HUES6 (cell line): Measurements from ENCODE around the gene NOXA1.

Experiments
- H3K27ac ChIP-seq: 2 replicates; pipeline ENCODE4 v1.7.0; 2013; ENCODE audit warnings: low read depth, mild to moderate bottlenecking, low read length, inconsistent platforms
- H3K27me3 ChIP-seq: 2 replicates; pipeline ENCODE4 v1.6.1; 2013; ENCODE audit warnings: low read length; ENCODE audit not compliant: control insufficient read depth, insufficient read depth
- H3K36me3 ChIP-seq: 2 replicates; pipeline ENCODE4 v1.6.1; 2013; ENCODE audit warnings: low read length; ENCODE audit not compliant: control insufficient read depth, insufficient read depth
- H3K4me1 ChIP-seq: 2 replicates; pipeline ENCODE4 v1.6.1; 2013; ENCODE audit warnings: low read length; ENCODE audit not compliant: control insufficient read depth, insufficient read depth
- H3K4me3 ChIP-seq: 2 replicates; pipeline ENCODE4 v1.5.1; 2013; ENCODE audit warnings: low read depth, low read length
- H3K9ac ChIP-seq: one replicate; pipeline ENCODE4 v1.6.1; 2013; ENCODE audit warnings: mild to moderate bottlenecking, low read length
- H3K9me3 ChIP-seq: 2 replicates; pipeline ENCODE4 v1.6.1; 2013; ENCODE audit warnings: low read depth, low read length; ENCODE audit not compliant: control insufficient read depth, insufficient read depth

The NOXA1 gene

DNA sequence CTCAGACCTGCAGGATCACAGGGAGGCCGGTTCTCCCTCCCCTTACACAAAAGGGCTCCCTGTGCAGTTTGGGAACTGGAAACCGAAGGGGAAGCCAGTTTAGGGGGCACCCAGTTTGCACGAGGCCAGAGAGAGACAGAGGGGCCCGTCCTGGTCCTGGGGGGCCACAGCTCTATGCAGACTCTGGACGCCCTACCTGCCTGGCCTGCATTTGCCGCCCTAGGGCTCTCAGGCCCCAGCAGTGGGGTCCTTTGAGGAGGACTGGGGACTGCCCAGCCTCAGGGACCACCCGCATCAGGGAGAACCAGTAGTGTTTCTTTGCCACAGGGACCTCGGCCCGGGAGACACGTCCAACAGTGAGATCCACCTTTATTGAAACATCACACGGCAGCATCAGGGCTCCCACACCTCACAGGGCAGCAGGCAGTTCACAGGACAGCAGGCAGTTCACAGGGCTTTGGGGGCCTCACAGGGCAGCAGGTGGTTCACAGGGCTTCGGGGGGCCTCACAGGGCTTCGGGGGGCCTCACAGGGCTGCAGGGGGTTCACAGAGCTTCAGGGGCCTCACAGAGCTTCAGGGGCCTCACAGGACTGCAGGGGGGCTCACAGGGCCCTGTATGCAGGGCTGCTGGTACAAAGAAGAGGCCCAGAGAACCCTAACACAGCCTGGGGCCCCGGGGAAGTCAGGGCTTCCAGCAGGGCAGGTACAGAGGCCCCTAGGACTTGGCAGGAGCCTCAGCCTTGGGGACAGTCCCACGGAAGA lies 36.6 kb downstream of the NOXA1 start:
- Histone ChIP-seq H3K9ac (no peak overlapping the region), H3K36me3 (peaks cover 22% of the 10 kb centered on the region), H3K27me3 (no peaks in the 10 kb centered on the region; the same call in 1 of the 2 replicates), H3K4me1 (peaks cover 17% of the 10 kb centered on the region), H3K4me3 (peak overlapping the region; percentile 36), H3K27ac (no peak overlapping the region), H3K9me3 (peaks cover 3% of the 10 kb centered on the region; the same call in 1 of the 2 replicates)

DNA sequence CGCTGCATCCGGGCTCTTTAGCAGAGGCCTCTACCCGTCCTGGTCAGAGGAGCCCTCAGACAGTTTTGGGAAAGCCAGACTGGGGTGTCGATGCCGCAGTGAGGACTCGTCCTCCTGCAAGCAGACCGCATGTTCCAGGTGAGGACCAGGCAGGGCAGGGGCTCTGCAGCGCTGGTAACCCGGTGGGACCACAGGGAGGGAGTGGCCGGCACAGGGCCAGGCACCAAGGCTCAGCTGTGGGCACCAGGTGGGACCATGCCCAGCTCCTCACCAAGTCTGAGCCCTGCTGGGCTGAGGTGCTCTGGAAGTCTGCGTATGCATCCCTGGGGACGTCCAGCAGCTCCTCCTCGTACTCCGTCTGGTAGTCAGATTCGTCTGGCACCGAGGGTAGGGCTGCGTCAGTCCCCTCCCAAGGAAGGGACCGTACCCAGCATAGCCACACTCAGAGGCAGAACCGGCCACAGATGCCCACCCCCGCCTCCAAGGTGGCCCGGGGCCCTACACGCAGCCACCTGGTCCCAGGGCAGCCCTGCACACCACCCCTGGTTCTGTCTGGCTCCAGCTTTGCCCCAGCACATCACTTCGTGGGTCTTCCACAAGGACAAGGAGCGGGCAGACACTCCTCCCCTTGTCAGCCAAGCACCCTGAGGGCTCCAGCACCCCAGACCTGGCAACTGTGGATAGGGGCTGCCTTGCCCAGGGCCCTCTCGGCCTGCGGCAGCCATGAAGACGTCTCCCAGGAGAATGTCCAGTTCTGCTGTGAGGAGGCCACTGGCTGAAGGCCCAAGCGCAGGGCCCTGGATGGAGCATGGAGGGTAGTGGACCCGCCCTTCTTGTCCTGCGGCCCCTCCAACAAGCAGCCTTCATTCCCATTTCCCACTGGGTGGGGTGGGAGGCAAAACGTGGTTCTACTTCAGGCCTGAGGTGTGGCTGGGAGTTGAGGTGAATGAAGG lies 37.4 kb downstream of the NOXA1 start:
- H3K27me3 ChIP-seq = no peaks in the 10 kb centered on the region; the same call in 1 of the 2 replicates
- H3K4me3 ChIP-seq = no peak overlapping the region
- no peak overlapping the region for H3K9ac ChIP-seq
- H3K36me3 ChIP-seq = peaks cover 18% of the 10 kb centered on the region
- H3K4me1 ChIP-seq = peaks cover 10% of the 10 kb centered on the region
- peaks cover 3% of the 10 kb centered on the region; the same call in 1 of the 2 replicates for H3K9me3 ChIP-seq
- H3K27ac ChIP-seq = no peak overlapping the region

DNA sequence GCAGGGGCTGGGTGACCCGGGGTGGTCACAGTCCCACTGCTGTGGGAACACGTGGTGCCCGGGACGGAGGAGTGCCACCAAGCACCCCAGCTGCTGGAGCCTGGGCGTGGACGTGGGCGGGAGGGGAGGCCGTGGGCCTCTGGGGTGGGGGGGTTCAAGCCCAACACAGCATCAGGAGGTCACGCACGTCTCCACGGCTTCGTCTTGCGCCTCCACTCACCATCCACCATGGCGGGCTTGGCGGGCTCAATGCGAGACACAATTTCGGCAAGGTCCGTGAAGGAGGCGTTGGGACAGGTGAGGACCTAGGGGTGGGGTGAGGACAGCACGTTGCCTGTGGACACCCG lies 38.1 kb downstream of the NOXA1 start:
- Histone ChIP-seq H3K4me3 (no peak overlapping the region), H3K4me1 (peaks cover 10% of the 10 kb centered on the region), H3K9ac (no peak overlapping the region)

DNA sequence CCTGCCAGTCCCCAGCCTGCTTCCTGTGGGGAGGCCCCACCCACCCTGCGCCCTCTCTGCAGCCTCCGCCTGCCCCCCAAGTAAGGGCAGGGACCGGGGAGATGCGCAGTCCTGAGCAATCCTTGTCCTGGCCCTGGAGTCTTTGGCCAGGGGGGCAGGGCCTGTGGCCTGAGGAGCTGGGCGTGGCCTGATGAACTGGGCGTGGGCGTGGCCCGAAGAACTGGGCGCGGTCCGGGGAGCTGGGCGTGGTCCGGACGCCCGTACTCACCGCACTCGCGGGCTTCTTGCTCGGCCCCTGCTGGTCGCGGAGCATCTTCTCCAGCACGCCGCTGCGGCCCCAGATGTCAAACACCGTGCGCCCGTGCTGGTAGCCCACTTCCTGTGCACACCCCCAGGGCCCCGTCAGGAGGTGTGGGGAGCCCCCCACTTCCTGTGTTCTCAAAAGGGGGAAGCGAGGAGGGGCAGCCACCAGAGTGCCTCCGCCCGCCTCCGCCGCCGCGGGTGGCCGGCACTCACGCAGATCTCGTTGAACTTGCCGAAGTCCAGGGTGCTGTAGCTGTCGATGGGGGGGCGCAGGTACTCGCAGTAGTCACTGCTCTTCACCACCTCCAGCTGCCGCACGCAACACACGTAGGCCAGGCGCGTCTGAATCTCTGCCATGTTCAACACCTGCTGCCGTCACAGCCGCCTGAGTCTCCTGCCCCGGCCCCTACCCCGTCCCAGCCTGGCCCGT lies 38.6 kb downstream of the NOXA1 start:
- no peak overlapping the region for H3K4me3 ChIP-seq
- H3K27ac ChIP-seq = no peak overlapping the region
- peaks cover 10% of the 10 kb centered on the region for H3K4me1 ChIP-seq
- H3K9ac ChIP-seq = no peak overlapping the region
- H3K36me3 ChIP-seq = peaks cover 7% of the 10 kb centered on the region
- no peaks in the 10 kb centered on the region; the same call in 1 of the 2 replicates for H3K27me3 ChIP-seq
- peaks cover 3% of the 10 kb centered on the region; the same call in 1 of the 2 replicates for H3K9me3 ChIP-seq

More for the DNA sequence above, 38.1 kb downstream of the NOXA1 start:
- H3K27me3 ChIP-seq = no peaks in the 10 kb centered on the region; the same call in 1 of the 2 replicates
- H3K27ac ChIP-seq = no peak overlapping the region
- H3K9me3 ChIP-seq = peaks cover 3% of the 10 kb centered on the region; the same call in 1 of the 2 replicates
- peaks cover 13% of the 10 kb centered on the region for H3K36me3 ChIP-seq

DNA sequence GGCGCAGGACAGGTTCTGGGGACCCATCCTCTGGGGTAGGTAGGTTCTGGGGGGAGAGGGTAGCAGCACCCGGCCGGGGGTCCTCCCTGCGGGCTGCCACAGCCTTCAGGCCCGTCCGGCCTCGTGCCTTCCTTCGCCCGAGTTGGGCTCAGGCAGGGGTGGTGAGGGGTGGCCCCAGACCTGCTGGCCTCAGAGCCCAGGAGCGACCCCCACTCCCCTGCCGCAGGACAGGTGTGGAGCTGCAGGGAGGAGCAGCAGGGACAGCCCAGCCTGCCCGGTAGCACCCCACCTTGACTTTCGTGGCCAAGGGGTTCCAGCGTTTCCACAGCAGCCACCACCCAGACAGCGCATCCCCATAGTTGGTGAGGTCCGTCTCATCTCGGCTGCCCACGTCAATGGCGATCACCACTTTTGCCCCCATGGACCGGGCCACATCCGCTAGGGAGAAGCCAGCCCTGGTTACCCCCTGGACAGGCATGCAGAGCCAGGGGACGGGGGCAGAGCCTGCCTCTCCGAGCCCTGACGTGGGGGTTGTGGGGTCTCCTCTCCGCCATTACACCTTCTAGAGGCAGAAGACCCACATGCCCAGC lies 39.3 kb downstream of the NOXA1 start:
- Histone ChIP-seq H3K27ac (no peak overlapping the region), H3K4me3 (no peak overlapping the region), H3K9ac (no peak overlapping the region)

DNA sequence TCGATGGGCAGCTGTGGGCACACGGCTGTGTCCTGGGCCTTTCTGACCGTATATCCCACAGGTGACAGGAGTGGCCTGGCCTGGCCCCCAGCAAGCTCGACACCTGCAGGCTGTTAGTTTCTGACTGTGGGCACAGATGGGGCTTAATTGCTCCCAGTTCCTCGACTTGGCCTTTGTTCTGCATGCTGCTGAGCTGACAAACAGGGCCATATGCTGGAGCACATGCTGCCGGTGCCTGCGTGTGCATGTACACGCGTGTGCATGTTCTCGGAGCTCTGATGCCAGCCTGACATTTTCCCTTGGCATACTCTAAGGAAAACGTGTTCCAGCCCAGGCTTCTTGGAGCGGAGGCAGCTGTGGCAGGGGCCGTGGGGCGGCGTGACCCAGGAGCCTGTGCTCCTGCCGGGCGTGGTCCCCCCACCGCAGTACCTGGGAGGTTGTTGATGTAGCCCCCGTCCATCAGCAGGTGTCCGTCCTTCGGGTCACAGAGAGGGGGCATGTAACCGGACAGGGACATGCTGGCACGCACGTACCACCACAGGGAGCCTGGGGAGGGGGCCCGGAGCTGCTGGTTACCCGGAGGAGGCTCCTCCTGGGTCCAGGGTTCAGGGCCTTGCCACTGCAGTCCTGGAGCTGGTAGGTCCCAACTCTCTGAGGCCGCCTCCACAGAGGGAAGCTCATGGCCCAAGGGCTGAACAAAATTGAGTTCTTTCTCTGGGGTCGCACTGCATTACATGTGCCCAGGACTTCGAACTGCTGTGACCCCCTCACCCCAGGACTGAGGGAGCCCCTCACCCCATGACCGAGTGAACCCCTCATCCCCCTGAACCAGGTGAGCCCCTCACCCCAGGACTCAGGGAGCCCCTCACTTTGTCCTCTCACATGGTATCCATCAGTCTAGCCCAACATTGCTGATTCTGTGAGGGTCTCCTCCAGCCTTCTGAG lies 40.1 kb downstream of the NOXA1 start:
- H3K9me3 ChIP-seq = peaks cover 3% of the 10 kb centered on the region; the same call in 1 of the 2 replicates
- H3K27ac ChIP-seq = no peak overlapping the region
- no peaks in the 10 kb centered on the region; the same call in 1 of the 2 replicates for H3K27me3 ChIP-seq
- H3K9ac ChIP-seq = no peak overlapping the region
- H3K4me1 ChIP-seq = peaks cover 4% of the 10 kb centered on the region
- H3K4me3 ChIP-seq = no peak overlapping the region
- H3K36me3 ChIP-seq = no peaks in the 10 kb centered on the region

More for the DNA sequence above, 39.3 kb downstream of the NOXA1 start:
- peaks cover under 1% of the 10 kb centered on the region; the same call in 1 of the 2 replicates for H3K36me3 ChIP-seq
- H3K4me1 ChIP-seq = peaks cover 10% of the 10 kb centered on the region
- H3K9me3 ChIP-seq = peaks cover 3% of the 10 kb centered on the region; the same call in 1 of the 2 replicates
- H3K27me3 ChIP-seq = no peaks in the 10 kb centered on the region; the same call in 1 of the 2 replicates

DNA sequence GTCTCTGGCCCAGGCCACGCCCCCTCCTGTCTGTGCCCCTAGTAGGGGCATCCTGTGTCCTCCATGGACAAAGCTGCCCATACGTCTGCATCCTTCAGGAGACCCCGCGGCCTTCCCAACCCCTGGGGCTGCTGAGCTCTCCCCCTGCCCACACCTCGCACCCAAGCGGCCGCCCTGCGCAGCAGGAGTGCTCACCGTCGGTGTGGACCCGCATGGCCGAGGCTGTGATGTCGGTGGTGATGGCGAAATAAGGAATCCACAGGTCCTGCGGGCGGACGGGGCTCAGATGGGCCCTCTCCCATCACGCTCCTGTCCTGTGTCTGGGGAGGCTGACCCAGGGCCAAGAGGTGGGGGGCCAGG lies 40.7 kb downstream of the NOXA1 start:
- no peaks in the 10 kb centered on the region for H3K36me3 ChIP-seq
- H3K9me3 ChIP-seq = peaks cover 3% of the 10 kb centered on the region; the same call in 1 of the 2 replicates
- no peak overlapping the region for H3K9ac ChIP-seq
- no peak overlapping the region for H3K4me3 ChIP-seq
- no peaks in the 10 kb centered on the region for H3K27me3 ChIP-seq
- peaks cover 3% of the 10 kb centered on the region; the same call in 1 of the 2 replicates for H3K4me1 ChIP-seq
- H3K27ac ChIP-seq = no peak overlapping the region

DNA sequence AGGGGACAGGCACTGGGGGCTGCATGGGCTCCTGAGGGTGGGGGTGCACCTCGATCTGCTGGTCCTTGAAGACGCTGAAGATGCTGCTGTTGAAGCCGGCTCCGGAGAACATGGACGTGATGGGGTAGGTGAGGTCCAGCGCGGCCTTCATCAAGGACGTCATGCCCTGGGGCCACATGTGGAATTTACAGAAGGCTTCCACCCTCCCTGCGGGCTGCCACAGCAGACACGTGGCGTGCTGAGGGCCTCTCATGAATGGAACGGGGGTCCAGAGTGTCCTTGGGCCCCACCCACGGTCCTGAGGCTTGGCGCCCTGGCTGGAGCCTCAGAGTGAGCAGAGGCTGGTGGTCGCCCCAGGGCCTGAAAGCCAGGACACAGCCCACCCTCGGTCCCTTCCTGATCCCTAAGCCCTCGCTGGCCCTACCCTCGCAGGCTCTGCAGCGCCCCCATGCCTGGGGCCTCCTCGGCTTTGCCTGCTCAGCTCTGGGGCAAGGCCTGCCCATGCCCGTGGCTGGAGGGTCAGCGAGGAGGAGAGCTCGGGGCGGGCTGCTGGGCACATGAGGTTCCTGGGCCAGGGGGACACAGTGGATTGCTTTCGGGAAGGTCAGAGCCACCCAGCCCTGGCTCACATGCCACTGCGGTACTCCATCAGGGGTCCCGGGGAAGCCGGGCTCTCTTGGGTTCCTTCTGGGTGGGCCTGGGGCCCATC lies 41.3 kb downstream of the NOXA1 start:
- H3K27me3 ChIP-seq = no peaks in the 10 kb centered on the region
- H3K9me3 ChIP-seq = peaks cover 3% of the 10 kb centered on the region; the same call in 1 of the 2 replicates
- H3K4me1 ChIP-seq = peaks cover 2% of the 10 kb centered on the region; the same call in 1 of the 2 replicates
- H3K9ac ChIP-seq = no peak overlapping the region
- no peaks in the 10 kb centered on the region for H3K36me3 ChIP-seq
- H3K27ac ChIP-seq = no peak overlapping the region
- H3K4me3 ChIP-seq = no peak overlapping the region

DNA sequence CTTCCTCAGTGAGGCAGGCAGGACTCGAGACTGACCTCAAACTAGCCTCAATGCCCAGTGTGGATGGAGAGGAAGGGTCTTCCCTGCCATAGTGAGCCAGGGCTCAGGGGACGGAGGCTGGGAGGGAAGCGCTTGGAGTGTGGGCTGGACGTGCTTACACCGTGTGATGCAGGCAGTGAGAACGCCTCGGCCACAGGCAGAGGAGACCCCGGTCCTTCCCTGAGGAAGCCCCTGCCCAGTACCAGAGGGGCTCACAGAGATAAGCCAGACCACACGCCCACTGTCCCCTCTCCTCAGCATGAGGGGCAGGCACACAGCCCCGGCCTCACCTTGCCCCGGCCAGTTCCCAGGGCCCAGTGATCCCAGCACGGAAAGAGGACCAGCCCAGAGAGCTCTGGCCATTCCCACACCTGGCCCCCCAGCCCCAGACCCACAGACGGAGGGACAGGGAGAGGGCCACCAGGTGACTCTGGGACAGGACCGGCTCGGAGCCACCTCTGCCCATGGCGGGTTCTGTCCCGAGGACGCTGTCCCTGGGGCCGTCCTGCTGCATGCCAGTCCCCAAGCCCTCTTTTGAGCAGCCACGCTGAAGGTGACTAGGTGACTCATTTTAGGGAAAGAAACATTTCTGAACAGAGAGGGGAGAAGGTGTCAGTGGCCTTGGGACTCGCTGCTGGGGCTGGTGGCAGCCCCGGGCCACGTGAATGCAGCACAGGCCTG lies 42.0 kb downstream of the NOXA1 start:
- H3K4me1 ChIP-seq = no peaks in the 10 kb centered on the region
- H3K27ac ChIP-seq = no peak overlapping the region
- H3K9ac ChIP-seq = no peak overlapping the region
- H3K27me3 ChIP-seq = no peaks in the 10 kb centered on the region
- no peak overlapping the region for H3K4me3 ChIP-seq
- no peaks in the 10 kb centered on the region for H3K36me3 ChIP-seq
- peaks cover 3% of the 10 kb centered on the region; the same call in 1 of the 2 replicates for H3K9me3 ChIP-seq
